ENCODE results near the gene TNFSF10. TPM values are rescaled to one million over a fixed set of nuclear protein-coding genes. Genes with fewer than 3 reads are reported as not detected.

Gene TNFSF10
- polyA plus RNA-seq, 1 of the 3 experiments (the other 2 are of a cell fraction) = 0.10 TPM

DNA sequence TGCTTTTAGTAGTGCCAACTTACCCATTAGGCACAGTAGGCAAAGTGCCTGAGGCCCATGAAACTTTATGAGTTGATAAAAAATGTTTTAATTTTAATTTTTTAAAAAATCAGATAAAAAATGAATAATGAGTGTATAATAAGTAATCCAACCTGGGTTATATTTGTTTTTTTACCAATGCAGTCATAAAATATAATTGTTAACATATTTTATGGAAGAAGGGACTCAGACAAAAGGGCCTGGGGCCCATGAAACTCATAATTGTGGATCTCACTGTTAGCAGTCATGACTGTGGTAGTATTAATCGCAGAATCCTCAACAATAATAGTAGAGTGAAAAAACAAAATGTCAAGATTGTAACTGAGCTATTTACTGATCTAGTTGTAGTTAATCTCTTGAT, 16.8 kb upstream of the TNFSF10 start:
- no peak overlapping the region for H2AFZ ChIP-seq (ENCODE audit: low read depth)
- H3F3A ChIP-seq (replicated peaks; ENCODE audit: insufficient read depth) = peaks cover 23% of the 10 kb centered on the region
- TF ChIP-seq GATA2 (CRISPR knock-in tag; IDR thresholded peaks at IDR 0.05) (no peak), CHD2 (IDR thresholded peaks at IDR 0.05; ENCODE audit: low read length, partially characterized antibody) (no peak), NFIC (IDR thresholded peaks at IDR 0.05; ENCODE audit: borderline replicate concordance) (no peak), FOXJ3 (CRISPR knock-in tag; IDR thresholded peaks at IDR 0.05) (no peak), EZH2phosphoT487 (IDR thresholded peaks at IDR 0.05; ENCODE audit: borderline replicate concordance, low read depth) (no peak), RAD21 (IDR thresholded peaks at IDR 0.05; ENCODE audit: low read length) (no peak), TAF1 (IDR thresholded peaks at IDR 0.05; ENCODE audit: borderline replicate concordance, low read depth, low read length) (no peak), SMC3 (IDR thresholded peaks at IDR 0.05; ENCODE audit: low read depth, low read length) (no peak), SIN3A (IDR thresholded peaks at IDR 0.05; ENCODE audit: borderline replicate concordance, low read depth, low read length) (no peak), RFX5 (IDR thresholded peaks at IDR 0.05; ENCODE audit: low read length) (no peak), MXI1 (IDR thresholded peaks at IDR 0.05; ENCODE audit: low read depth, low read length) (no peak), EP300 (IDR thresholded peaks at IDR 0.05; ENCODE audit: borderline replicate concordance in 1 of 2, low read depth in 1 of 2, low read length in 1 of 2) (no peak), GABPA (IDR thresholded peaks at IDR 0.05; ENCODE audit: low read depth) (no peak), TCF12 (IDR thresholded peaks at IDR 0.05) (no peak), YY1 (IDR thresholded peaks at IDR 0.05; ENCODE audit: low read depth) (no peak)
- TF ChIP-seq, protein P1, sequence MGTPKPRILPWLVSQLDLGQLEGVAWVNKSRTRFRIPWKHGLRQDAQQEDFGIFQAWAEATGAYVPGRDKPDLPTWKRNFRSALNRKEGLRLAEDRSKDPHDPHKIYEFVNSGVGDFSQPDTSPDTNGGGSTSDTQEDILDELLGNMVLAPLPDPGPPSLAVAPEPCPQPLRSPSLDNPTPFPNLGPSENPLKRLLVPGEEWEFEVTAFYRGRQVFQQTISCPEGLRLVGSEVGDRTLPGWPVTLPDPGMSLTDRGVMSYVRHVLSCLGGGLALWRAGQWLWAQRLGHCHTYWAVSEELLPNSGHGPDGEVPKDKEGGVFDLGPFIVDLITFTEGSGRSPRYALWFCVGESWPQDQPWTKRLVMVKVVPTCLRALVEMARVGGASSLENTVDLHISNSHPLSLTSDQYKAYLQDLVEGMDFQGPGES (IDR thresholded peaks at IDR 0.05; ENCODE audit: low read depth, low read length) = no peak
- TF ChIP-seq, protein P2, sequence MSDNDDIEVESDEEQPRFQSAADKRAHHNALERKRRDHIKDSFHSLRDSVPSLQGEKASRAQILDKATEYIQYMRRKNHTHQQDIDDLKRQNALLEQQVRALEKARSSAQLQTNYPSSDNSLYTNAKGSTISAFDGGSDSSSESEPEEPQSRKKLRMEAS (IDR thresholded peaks at IDR 0.05; ENCODE audit: low read depth) = no peak
- TF ChIP-seq, protein P3, sequence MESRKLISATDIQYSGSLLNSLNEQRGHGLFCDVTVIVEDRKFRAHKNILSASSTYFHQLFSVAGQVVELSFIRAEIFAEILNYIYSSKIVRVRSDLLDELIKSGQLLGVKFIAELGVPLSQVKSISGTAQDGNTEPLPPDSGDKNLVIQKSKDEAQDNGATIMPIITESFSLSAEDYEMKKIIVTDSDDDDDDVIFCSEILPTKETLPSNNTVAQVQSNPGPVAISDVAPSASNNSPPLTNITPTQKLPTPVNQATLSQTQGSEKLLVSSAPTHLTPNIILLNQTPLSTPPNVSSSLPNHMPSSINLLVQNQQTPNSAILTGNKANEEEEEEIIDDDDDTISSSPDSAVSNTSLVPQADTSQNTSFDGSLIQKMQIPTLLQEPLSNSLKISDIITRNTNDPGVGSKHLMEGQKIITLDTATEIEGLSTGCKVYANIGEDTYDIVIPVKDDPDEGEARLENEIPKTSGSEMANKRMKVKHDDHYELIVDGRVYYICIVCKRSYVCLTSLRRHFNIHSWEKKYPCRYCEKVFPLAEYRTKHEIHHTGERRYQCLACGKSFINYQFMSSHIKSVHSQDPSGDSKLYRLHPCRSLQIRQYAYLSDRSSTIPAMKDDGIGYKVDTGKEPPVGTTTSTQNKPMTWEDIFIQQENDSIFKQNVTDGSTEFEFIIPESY (IDR thresholded peaks at IDR 0.05; ENCODE audit: borderline replicate concordance, low read depth) = no peak
- TF ChIP-seq, protein P4, sequence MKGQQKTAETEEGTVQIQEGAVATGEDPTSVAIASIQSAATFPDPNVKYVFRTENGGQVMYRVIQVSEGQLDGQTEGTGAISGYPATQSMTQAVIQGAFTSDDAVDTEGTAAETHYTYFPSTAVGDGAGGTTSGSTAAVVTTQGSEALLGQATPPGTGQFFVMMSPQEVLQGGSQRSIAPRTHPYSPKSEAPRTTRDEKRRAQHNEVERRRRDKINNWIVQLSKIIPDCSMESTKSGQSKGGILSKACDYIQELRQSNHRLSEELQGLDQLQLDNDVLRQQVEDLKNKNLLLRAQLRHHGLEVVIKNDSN (IDR thresholded peaks at IDR 0.05; ENCODE audit: borderline replicate concordance, low read depth) = no peak
- TF ChIP-seq, protein P5, sequence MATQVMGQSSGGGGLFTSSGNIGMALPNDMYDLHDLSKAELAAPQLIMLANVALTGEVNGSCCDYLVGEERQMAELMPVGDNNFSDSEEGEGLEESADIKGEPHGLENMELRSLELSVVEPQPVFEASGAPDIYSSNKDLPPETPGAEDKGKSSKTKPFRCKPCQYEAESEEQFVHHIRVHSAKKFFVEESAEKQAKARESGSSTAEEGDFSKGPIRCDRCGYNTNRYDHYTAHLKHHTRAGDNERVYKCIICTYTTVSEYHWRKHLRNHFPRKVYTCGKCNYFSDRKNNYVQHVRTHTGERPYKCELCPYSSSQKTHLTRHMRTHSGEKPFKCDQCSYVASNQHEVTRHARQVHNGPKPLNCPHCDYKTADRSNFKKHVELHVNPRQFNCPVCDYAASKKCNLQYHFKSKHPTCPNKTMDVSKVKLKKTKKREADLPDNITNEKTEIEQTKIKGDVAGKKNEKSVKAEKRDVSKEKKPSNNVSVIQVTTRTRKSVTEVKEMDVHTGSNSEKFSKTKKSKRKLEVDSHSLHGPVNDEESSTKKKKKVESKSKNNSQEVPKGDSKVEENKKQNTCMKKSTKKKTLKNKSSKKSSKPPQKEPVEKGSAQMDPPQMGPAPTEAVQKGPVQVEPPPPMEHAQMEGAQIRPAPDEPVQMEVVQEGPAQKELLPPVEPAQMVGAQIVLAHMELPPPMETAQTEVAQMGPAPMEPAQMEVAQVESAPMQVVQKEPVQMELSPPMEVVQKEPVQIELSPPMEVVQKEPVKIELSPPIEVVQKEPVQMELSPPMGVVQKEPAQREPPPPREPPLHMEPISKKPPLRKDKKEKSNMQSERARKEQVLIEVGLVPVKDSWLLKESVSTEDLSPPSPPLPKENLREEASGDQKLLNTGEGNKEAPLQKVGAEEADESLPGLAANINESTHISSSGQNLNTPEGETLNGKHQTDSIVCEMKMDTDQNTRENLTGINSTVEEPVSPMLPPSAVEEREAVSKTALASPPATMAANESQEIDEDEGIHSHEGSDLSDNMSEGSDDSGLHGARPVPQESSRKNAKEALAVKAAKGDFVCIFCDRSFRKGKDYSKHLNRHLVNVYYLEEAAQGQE (IDR thresholded peaks at IDR 0.05; ENCODE audit: low read depth, low read length) = no peak
- no peaks in the 10 kb centered on the region for H3K27me3 ChIP-seq (ENCODE audit: insufficient read depth)
- no peak for DNase-seq
- H3K4me2 ChIP-seq = no peak overlapping the region
- CTCF ChIA-PET = no interaction called here
- no peak overlapping the region for H3K27ac ChIP-seq (ENCODE audit: low read depth in 2 of 2, low read length in 1 of 2)
- H3K79me2 ChIP-seq (ENCODE audit: insufficient read depth) = no peaks in the 10 kb centered on the region
- POLR2A ChIA-PET = no interaction called here
- H3K36me3 ChIP-seq (replicated peaks in 1 of 2; ENCODE audit: control insufficient read depth in 1 of 2, insufficient read depth in 2 of 2, low read length in 1 of 2) = no peaks in the 10 kb centered on the region
- H3K9me2 ChIP-seq = no peaks in the 10 kb centered on the region
- H3K9ac ChIP-seq = no peak overlapping the region
- no peaks in the 10 kb centered on the region for H3K9me3 ChIP-seq
- H4K20me1 ChIP-seq (ENCODE audit: insufficient read depth) = no peaks in the 10 kb centered on the region
- H3K4me3 ChIP-seq (ENCODE audit: low read depth in 2 of 2, low read length in 1 of 2) = no peak overlapping the region
- WGBS (ENCODE audit: low lambda C conversion rate) = 100% methylated on average over 1 of the region's 1 CpG
- peaks cover 2 to 16% of the 10 kb centered on the region in 2 experiments; a peak in 3 of 4 replicates for H3K4me1 ChIP-seq (ENCODE audit: control insufficient read depth in 1 of 2, insufficient read depth in 2 of 2, low read depth in 1 of 2, low read length in 1 of 2)
